Peyer's patch (tissue), 4 donors: ENCODE results near the gene PRR7. TPM values are rescaled to one million over a fixed set of nuclear protein-coding genes. Genes with fewer than 3 reads are reported as not detected.

Experiments
- DNase-seq, 3 donors: peaks; one replicate each; pipeline ENCODE4 v3.0.0-alpha.2; 2017 to 2019
- H3K27ac ChIP-seq, 4 donors: fragments of 200-600 bp; sonication (generic); one replicate each; pipeline ENCODE4 v1.5.1; 2016 to 2019
- H3K27me3 ChIP-seq, 2 donors: fragments of 200-600 bp; sonication (generic); one replicate each; pipeline ENCODE4 v1.5.1; 2019
- H3K36me3 ChIP-seq, 3 donors: fragments of 200-600 bp; sonication (generic); one replicate each; pipeline ENCODE4 v1.5.1; 2016 to 2019
- H3K4me1 ChIP-seq, 4 donors: fragments of 200-600 bp; sonication (generic); one replicate each; pipeline ENCODE4 v1.5.1; 2016 to 2019
- H3K4me3 ChIP-seq, 4 donors: fragments of 200-600 bp; sonication (generic); 1 replicate in 3 of 4; 2 replicates in 1 of 4; pipeline ENCODE4 v1.5.1; 2016 to 2019; ENCODE audit warnings: mild to moderate bottlenecking in 1 of 4
- H3K9me3 ChIP-seq, 4 donors: fragments of 200-600 bp; sonication (generic); one replicate each; pipeline ENCODE4 v1.5.1; 2016 to 2019; ENCODE audit warnings: mild to moderate bottlenecking in 1 of 4
- POLR2A ChIP-seq, 2 donors: fragments of 450-650 bp; IDR thresholded peaks; one replicate each; pipeline ENCODE4 v1.5.1; 2017; ENCODE audit warnings: antibody characterized with exemption in 2 of 2, mild to moderate bottlenecking in 2 of 2, moderate library complexity in 2 of 2
- total RNA-seq, 4 donors: library from RNA; depleted of rRNA; stranded (reverse); fragments of >200 nt; gene quantifications; one replicate each; pipeline ENCODE4 v1.1.0, GENCODE V29; 2016
- TF ChIP-seq, protein P1 (sequence below), 6 experiments: fragments of 450-650 bp in 4 of 6; fragments of 200-600 bp in 2 of 6; sonication (generic) in 1 of 6; IDR thresholded peaks; one replicate each; pipeline ENCODE4 v1.5.1; 2017 to 2019; ENCODE audit warnings: antibody characterized with exemption in 6 of 6, mild to moderate bottlenecking in 3 of 6, moderate library complexity in 1 of 6

The PRR7 gene
- total RNA-seq, 4 donors from 2014 or later, result 0.70 to 2.2 (median 1.9) TPM; not detected in 1

- H3K4me1 ChIP-seq, result peaks cover 3 to 16% (median 10%) of the 10 kb centered on the region in 4 donors
- no peak for DNase-seq
- no peaks in the 10 kb centered on the region for H3K27me3 ChIP-seq
- TF ChIP-seq, protein P1, sequence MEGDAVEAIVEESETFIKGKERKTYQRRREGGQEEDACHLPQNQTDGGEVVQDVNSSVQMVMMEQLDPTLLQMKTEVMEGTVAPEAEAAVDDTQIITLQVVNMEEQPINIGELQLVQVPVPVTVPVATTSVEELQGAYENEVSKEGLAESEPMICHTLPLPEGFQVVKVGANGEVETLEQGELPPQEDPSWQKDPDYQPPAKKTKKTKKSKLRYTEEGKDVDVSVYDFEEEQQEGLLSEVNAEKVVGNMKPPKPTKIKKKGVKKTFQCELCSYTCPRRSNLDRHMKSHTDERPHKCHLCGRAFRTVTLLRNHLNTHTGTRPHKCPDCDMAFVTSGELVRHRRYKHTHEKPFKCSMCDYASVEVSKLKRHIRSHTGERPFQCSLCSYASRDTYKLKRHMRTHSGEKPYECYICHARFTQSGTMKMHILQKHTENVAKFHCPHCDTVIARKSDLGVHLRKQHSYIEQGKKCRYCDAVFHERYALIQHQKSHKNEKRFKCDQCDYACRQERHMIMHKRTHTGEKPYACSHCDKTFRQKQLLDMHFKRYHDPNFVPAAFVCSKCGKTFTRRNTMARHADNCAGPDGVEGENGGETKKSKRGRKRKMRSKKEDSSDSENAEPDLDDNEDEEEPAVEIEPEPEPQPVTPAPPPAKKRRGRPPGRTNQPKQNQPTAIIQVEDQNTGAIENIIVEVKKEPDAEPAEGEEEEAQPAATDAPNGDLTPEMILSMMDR (IDR thresholded peaks at IDR 0.05), result no peak
- no peak for TF ChIP-seq POLR2A (IDR thresholded peaks at IDR 0.05)
- peaks cover 0 to 41% (median 0%) of the 10 kb centered on the region in 3 donors for H3K36me3 ChIP-seq
- H3K9me3 ChIP-seq, result no peaks in the 10 kb centered on the region
- H3K4me3 ChIP-seq, result no peak overlapping the region
- no peak overlapping the region for H3K27ac ChIP-seq
Measured at GRCh38 chr5:177442066-177442826, 4.4 kb upstream of the PRR7 start.

- peak in 1 of 3 donors; percentile 40 for DNase-seq
- Histone ChIP-seq H3K4me3 (no peak overlapping the region), H3K4me1 (peaks cover 4 to 23% (median 18%) of the 10 kb centered on the region in 4 donors), H3K27me3 (no peaks in the 10 kb centered on the region), H3K9me3 (no peaks in the 10 kb centered on the region), H3K27ac (no peak overlapping the region), H3K36me3 (peaks cover 0 to 31% (median 0%) of the 10 kb centered on the region in 3 donors)
- TF ChIP-seq POLR2A (IDR thresholded peaks at IDR 0.05), result no peak
- TF ChIP-seq, protein P1 (IDR thresholded peaks at IDR 0.05), result no peak
Measured at GRCh38 chr5:177443144-177443983, 3.2 kb upstream of the PRR7 start.

DNA sequence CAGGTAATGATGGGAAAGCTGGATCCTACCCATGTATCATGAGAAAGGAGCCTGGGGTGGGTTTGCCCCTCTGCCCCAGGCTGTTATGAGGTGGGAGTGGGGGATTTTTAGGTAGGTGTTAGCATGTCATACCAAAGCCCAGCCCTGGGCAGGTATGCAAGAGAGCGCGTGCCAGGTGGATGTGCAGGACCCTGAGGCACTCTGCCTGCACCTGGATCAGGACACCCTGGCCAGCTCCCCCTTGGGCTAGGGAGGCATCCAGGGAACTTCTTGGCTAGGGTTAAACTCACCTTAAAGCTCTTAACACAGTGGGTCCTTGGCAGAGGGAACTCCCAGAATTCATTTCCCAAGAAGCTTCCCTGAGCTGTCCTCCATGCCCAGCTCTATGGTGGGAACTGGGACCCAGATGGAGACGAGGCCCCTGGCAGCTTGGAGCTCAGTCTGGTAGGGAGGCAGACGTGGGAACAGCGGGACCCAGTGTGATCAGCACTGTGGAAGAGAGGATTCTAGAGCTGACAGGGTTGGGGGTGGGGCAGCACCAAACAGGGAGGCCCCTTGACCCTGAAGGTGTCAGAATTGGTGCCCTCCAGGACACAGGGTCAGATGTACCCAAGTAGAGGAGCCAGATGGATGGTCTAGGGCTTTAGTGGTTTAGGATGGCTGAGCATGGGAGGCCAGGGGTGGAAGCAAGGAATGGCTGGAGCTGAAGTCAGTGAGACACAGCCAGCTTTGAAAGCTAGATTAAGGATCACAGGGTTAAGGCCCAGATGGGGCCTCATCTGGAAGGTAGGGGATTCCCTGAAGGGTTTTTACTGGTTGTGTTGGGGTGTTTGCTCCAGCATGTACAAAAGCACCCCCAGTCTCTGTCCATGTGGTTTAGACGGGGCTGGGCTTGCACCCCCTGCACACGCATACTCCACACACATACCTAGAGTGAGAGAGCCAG is 2.2 kb upstream of the PRR7 start:
- TF ChIP-seq, protein P1 (IDR thresholded peaks at IDR 0.05), result no peak
- TF ChIP-seq POLR2A (IDR thresholded peaks at IDR 0.05), result no peak
- no peaks in the 10 kb centered on the region for H3K9me3 ChIP-seq
- no peaks in the 10 kb centered on the region for H3K27me3 ChIP-seq
- H3K4me1 ChIP-seq, result peaks cover 4 to 23% (median 18%) of the 10 kb centered on the region in 4 donors
- H3K4me3 ChIP-seq, result no peak overlapping the region
- peaks cover 0 to 27% (median 0%) of the 10 kb centered on the region in 3 donors for H3K36me3 ChIP-seq
- peak in 1 of 3 donors; percentile 52 for DNase-seq
- H3K27ac ChIP-seq, result peak overlapping the region in 1 of 4 donors; percentile 34

- peaks cover 4 to 23% (median 18%) of the 10 kb centered on the region in 4 donors for H3K4me1 ChIP-seq
- H3K4me3 ChIP-seq, result no peak overlapping the region
- no peaks in the 10 kb centered on the region for H3K27me3 ChIP-seq
- peaks cover 0 to 23% (median 0%) of the 10 kb centered on the region in 3 donors for H3K36me3 ChIP-seq
- TF ChIP-seq, protein P1 (IDR thresholded peaks at IDR 0.05), result no peak
- TF ChIP-seq POLR2A (IDR thresholded peaks at IDR 0.05), result no peak
- H3K27ac ChIP-seq, result peak overlapping the region in 2 of 4 donors; percentile 62 to 83
- no peaks in the 10 kb centered on the region for H3K9me3 ChIP-seq
- DNase-seq, result peak in 1 of 3 donors; percentile 30
Measured at GRCh38 chr5:177445052-177445916, 1.3 kb upstream of the PRR7 start.
